T-cell (primary cell): ENCODE results near the gene SNX32. TPM values are rescaled to one million over a fixed set of nuclear protein-coding genes. Genes with fewer than 3 reads are reported as not detected.
A peak's percentile ranks its signal among the peaks of the same experiment; 100 is the strongest.

Experiments
- ATAC-seq, 4 experiments: fragments of 200-7000 bp in 3 of 4; fragments of 150-1000 bp in 1 of 4; cut with Tn5 transposase; replicated peaks in 1 of 4; 1 replicate in 3 of 4; 2 replicates in 1 of 4; pipeline ENCODE4 v1.10.0; 2021; ENCODE audit warnings: moderate library complexity in 3 of 4, mild to moderate bottlenecking in 2 of 4, moderate number of reproducible peaks in 1 of 4
- CTCF ChIA-PET, 2 donors: fragments of 300-600 bp; sonication (Branson Sonifier 250); formaldehyde crosslinking; loops; one replicate each; lab custom pipeline; 2022; ENCODE audit warnings: antibody characterized with exemption in 2 of 2; lab: Charles Lee
- POLR2A ChIA-PET, 2 donors: fragments of 300-600 bp; sonication (Branson Sonifier 250); formaldehyde crosslinking; loops; one replicate each; lab custom pipeline; 2022; ENCODE audit warnings: antibody characterized with exemption in 2 of 2; lab: Charles Lee
- DNase-seq, 35 experiments: peaks; one replicate each; pipeline versions ENCODE4 v3.0.0 to v3.0.0-alpha.2; 2013 to 2023
- H3K27ac ChIP-seq: one replicate; pipeline ENCODE4 v1.5.1; 2013; ENCODE audit warnings: low read length
- H3K27me3 ChIP-seq, 2 experiments: replicated peaks in 1 of 2; 1 replicate in 1 of 2; 2 replicates in 1 of 2; pipeline versions ENCODE4 v1.6.1 to v1.7.0; 2013; ENCODE audit warnings: low read length in 1 of 2, mixed read lengths in 1 of 2; ENCODE audit not compliant: control insufficient read depth in 2 of 2, insufficient read depth in 2 of 2; ENCODE audit errors: extremely low read depth in 1 of 2
- H3K36me3 ChIP-seq, 2 donors: 1 replicate in 1 of 2; 2 replicates in 1 of 2; pipeline versions ENCODE4 v1.6.1 to v1.7.0; 2013; ENCODE audit warnings: low read length in 1 of 2; ENCODE audit not compliant: control insufficient read depth in 2 of 2, insufficient read depth in 1 of 2; ENCODE audit errors: extremely low read depth in 1 of 2
- H3K4me1 ChIP-seq, 2 experiments: 1 replicate in 1 of 2; 2 replicates in 1 of 2; pipeline versions ENCODE4 v1.6.1 to v1.7.0; 2013; ENCODE audit warnings: low read length in 2 of 2, mixed read lengths in 1 of 2; ENCODE audit not compliant: insufficient read depth in 2 of 2, control insufficient read depth in 1 of 2; ENCODE audit errors: extremely low read depth in 1 of 2
- H3K4me3 ChIP-seq, 2 donors: 1 replicate in 1 of 2; 2 replicates in 1 of 2; pipeline versions ENCODE4 v1.5.1 to v1.7.0; 2013; ENCODE audit warnings: mild to moderate bottlenecking in 2 of 2, low read length in 1 of 2, moderate library complexity in 1 of 2; ENCODE audit not compliant: control insufficient read depth in 1 of 2; ENCODE audit errors: extremely low read depth in 1 of 2
- H3K9me3 ChIP-seq: 2 replicates; pipeline ENCODE4 v1.7.0; 2013
- H3K27ac Mint-ChIP-seq, 2 donors: one replicate each; pipeline ENCODE4 v1.8.0; 2020 to 2021; ENCODE audit warnings: mild to moderate bottlenecking in 2 of 2, mixed read lengths in 2 of 2
- H3K27me3 Mint-ChIP-seq, 2 donors: one replicate each; pipeline ENCODE4 v1.8.0; 2021 to 2022; ENCODE audit warnings: mixed read lengths in 2 of 2
- H3K36me3 Mint-ChIP-seq: one replicate; pipeline ENCODE4 v1.8.0; 2021; ENCODE audit warnings: mixed read lengths
- H3K4me1 Mint-ChIP-seq, 3 donors: one replicate each; pipeline ENCODE4 v1.8.0; 2020 to 2022; ENCODE audit warnings: mixed read lengths in 3 of 3, mild to moderate bottlenecking in 1 of 3
- H3K4me3 Mint-ChIP-seq, 3 donors: one replicate each; pipeline ENCODE4 v1.8.0; 2020 to 2022; ENCODE audit warnings: mild to moderate bottlenecking in 3 of 3, mixed read lengths in 3 of 3, moderate library complexity in 3 of 3
- H3K9me3 Mint-ChIP-seq, 3 donors: one replicate each; pipeline ENCODE4 v1.8.0; 2020 to 2022; ENCODE audit warnings: mixed read lengths in 3 of 3
- WGBS: methylation state at CpG from one replicate; pipeline ENCODE4 v1.1.5; 2013; ENCODE audit warnings: missing lambda C conversion rate; ENCODE audit not compliant: insufficient coverage; 5-methylcytosine and 5-hydroxymethylcytosine counted together
- total RNA-seq, 35 experiments: library from RNA in 6 of 35; stranded (reverse) in 6 of 35; fragments of 120-200 nt in 1 of 35; gene quantifications; one replicate each; pipeline versions ENCODE4 v1.2.1 to v1.2.4 and lab custom pipeline; 2013 to 2026

Gene SNX32
- total RNA-seq, 5 donors from 2014 or later (not counting 1 experiment from before 2014, with no cell fraction given) = 0.26 to 1.4 (median 1.2) TPM

DNA sequence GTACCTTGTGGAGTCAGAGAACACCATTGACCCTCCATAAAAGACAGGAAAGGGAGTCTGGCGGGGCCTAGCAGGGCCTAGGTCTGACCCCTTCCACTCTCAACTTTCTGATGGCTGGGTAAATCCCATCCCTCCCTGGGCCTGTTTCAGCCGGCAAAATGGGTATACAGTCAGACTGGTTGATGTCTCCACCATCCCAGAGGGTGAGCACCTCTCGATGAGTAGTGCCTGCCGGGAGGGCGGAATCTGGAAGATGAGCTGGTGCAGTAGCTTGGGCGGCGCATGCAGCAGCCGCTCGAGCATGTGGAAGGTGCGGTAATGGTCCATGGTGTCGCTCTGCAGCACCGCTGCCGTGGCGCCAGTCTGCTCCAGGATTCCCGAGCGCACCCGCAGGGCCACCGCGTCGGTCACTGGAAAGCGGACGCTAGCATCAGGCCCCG lies 54.0 kb downstream of the SNX32 start:
- H3K27me3 ChIP-seq = no peaks in the 10 kb centered on the region
- WGBS = 7% methylated on average over 19 of the region's 23 CpGs
- peak overlapping the region; percentile 78 to 92 for H3K4me3 ChIP-seq
- H3K4me1 ChIP-seq = peaks cover 23 to 63% of the 10 kb centered on the region in 2 experiments
- H3K4me3 Mint-ChIP-seq = peak overlapping the region; percentile 85 to 94 (median 92)
- ChIA-PET CTCF (interaction anchor here (0.6 to 9.7 kb wide), 26 partner anchors 11 to 273 kb away, joined by 3 to 167 read pairs (median 4); partner anchors contain the start of genes BANF1 (in 1 of the 2), CFL1 (in 1 of the 2), EIF1AD (in 1 of the 2) and FOSL1 (in 1 of the 2)), POLR2A (interaction anchor here (0.6 to 0.7 kb wide), 10 partner anchors 9 to 1662 kb away, joined by 3 to 6 read pairs (median 4); partner anchors contain the start of genes MUS81 (in 1 of the 2), NUDT22 (in 1 of the 2), SCYL1 (in 1 of the 2) and TRPT1 (in 1 of the 2))
- H3K4me1 Mint-ChIP-seq = peaks cover 62 to 70% (median 64%) of the 10 kb centered on the region in 3 donors
- no peaks in the 10 kb centered on the region for H3K9me3 Mint-ChIP-seq
- ATAC-seq (no peak), DNase-seq (no peak)
- H3K36me3 Mint-ChIP-seq = peaks cover 4% of the 10 kb centered on the region
- H3K27me3 Mint-ChIP-seq = no peaks in the 10 kb centered on the region
- H3K27ac Mint-ChIP-seq = peak overlapping the region; percentile 93 to 99
- peaks cover 12 to 36% of the 10 kb centered on the region in 2 donors for H3K36me3 ChIP-seq
- no peaks in the 10 kb centered on the region for H3K9me3 ChIP-seq
- H3K27ac ChIP-seq = peak overlapping the region; percentile 91

- ATAC-seq (peak; percentile 66 to 68 (median 67)), DNase-seq (peak; percentile 89 to 96 (median 94))
- no peaks in the 10 kb centered on the region for H3K9me3 ChIP-seq
- peaks cover 11 to 31% of the 10 kb centered on the region in 2 donors for H3K36me3 ChIP-seq
- ChIA-PET CTCF (interaction anchor here (0.6 to 9.7 kb wide), 29 partner anchors 11 to 973 kb away, joined by 3 to 167 read pairs (median 4); partner anchors contain the start of genes BANF1 (in 1 of the 2), CFL1 (in 1 of the 2), EIF1AD (in 1 of the 2) and FOSL1 (in 1 of the 2)), POLR2A (interaction anchor here (0.6 to 3.7 kb wide), 10 partner anchors 13 to 1662 kb away, joined by 3 to 20 read pairs (median 4); partner anchors contain the start of genes MUS81 (in 2 of the 2), NUDT22 (in 1 of the 2), SCYL1 (in 1 of the 2) and TRPT1 (in 1 of the 2))
- H3K4me1 ChIP-seq = peaks cover 23 to 65% of the 10 kb centered on the region in 2 experiments
- peaks cover 4% of the 10 kb centered on the region for H3K36me3 Mint-ChIP-seq
- no peaks in the 10 kb centered on the region for H3K9me3 Mint-ChIP-seq
- H3K27ac ChIP-seq = peak within 1 kb of the TSS; percentile 91
- H3K27me3 Mint-ChIP-seq = no peaks in the 10 kb centered on the region
- H3K4me3 ChIP-seq = peak within 1 kb of the TSS; percentile 78 to 92
- under 1% methylated on average over 37 of the region's 57 CpGs for WGBS
- peaks cover 67 to 75% (median 70%) of the 10 kb centered on the region in 3 donors for H3K4me1 Mint-ChIP-seq
- peak within 1 kb of the TSS; percentile 85 to 94 (median 92) for H3K4me3 Mint-ChIP-seq
- H3K27me3 ChIP-seq = no peaks in the 10 kb centered on the region
- H3K27ac Mint-ChIP-seq = peak within 1 kb of the TSS; percentile 93 to 99
Observed at GRCh38 chr11:65888163-65888814, 54.5 kb downstream of the SNX32 start, which contains the start of gene FIBP. FIBP (minus strand) TSS chr11:65888471; CDS start chr11:65888418, 53 bp downstream.

DNA sequence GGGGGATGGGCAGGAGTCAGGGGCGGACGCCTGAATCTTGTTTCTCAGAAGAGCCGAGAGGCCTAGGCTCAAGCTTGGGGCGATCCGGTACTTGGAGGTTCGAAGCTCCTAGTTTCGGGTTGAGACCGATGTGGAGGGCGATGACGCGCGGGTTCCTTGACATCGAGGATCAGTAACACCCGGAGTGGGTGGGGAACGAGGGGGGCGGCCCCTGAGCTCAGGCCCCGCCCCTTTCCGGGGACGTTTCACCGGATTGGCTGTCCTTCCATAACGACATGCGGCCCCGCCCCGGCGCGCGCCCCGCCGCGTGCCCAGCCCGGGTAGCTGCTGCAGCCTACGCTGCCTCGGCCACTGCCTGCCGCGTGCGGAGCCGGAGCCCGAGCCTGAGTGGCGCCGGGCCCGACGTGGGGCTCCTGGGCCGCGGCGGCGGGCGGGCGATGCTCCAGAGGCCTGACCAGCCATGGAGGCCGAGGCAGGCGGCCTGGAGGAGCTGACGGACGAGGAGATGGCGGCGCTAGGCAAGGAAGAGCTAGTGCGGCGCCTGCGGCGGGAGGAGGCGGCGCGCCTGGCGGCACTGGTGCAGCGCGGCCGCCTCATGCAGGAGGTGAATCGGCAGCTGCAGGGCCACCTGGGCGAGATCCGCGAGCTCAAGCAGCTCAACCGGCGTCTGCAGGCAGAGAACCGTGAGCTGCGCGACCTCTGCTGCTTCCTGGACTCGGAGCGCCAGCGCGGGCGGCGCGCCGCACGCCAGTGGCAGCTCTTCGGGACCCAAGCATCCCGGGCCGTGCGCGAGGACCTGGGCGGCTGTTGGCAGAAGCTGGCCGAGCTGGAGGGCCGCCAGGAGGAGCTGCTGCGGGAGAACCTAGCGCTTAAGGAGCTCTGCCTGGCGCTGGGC lies 56.8 kb downstream of the SNX32 start, which contains the start of gene CCDC85B:
Gene CCDC85B (plus strand): TSS at position 350 of the 895 bp plus-strand sequence. CDS start 111 bp downstream, at position 461.
- DNase-seq (peak; percentile 92 to 99 (median 97)), ATAC-seq (peak; percentile 74 to 80 (median 74))
- no peaks in the 10 kb centered on the region for H3K27me3 ChIP-seq
- H3K4me3 Mint-ChIP-seq = peak within 1 kb of the TSS; percentile 85 to 94 (median 92)
- ChIA-PET POLR2A (interaction anchor here (0.5 to 3.7 kb wide), 16 partner anchors 8 to 276 kb away, joined by 3 to 20 read pairs (median 4); partner anchors contain the start of genes BANF1 (in 1 of the 2), EIF1AD (in 1 of the 2), FOSL1 (in 1 of the 2) and MUS81 (in 1 of the 2)), CTCF (interaction anchor here (0.5 to 9.7 kb wide), 16 partner anchors 7 to 275 kb away, joined by 3 to 167 read pairs (median 4); partner anchors contain the start of genes BANF1 (in 1 of the 2), C11orf68 (in 1 of the 2), CFL1 (in 1 of the 2) and FOSL1 (in 1 of the 2))
- no peaks in the 10 kb centered on the region for H3K9me3 Mint-ChIP-seq
- H3K4me1 Mint-ChIP-seq = peaks cover 66 to 72% (median 69%) of the 10 kb centered on the region in 3 donors
- H3K9me3 ChIP-seq = no peaks in the 10 kb centered on the region
- peaks cover 3 to 9% of the 10 kb centered on the region in 2 donors for H3K36me3 ChIP-seq
- peak within 1 kb of the TSS; percentile 77 to 83 for H3K4me3 ChIP-seq
- H3K4me1 ChIP-seq = peaks cover 30 to 67% of the 10 kb centered on the region in 2 experiments
- H3K27me3 Mint-ChIP-seq = no peaks in the 10 kb centered on the region
- no peaks in the 10 kb centered on the region for H3K36me3 Mint-ChIP-seq
- H3K27ac ChIP-seq = peak within 1 kb of the TSS; percentile 91
- peak within 1 kb of the TSS; percentile 93 to 99 for H3K27ac Mint-ChIP-seq
- under 1% methylated on average over 94 of the region's 94 CpGs for whole genome bisulfite sequencing

GRCh38 chr11:65891219-65892136 lies 57.7 kb downstream of the SNX32 start:
- peaks cover 30 to 67% of the 10 kb centered on the region in 2 experiments for H3K4me1 ChIP-seq
- Mint-ChIP-seq H3K27ac (peak overlapping the region; percentile 92 to 93), H3K27me3 (no peaks in the 10 kb centered on the region), H3K36me3 (no peaks in the 10 kb centered on the region), H3K4me3 (peak overlapping the region; percentile 79 to 94 (median 92)), H3K4me1 (peaks cover 64 to 72% (median 70%) of the 10 kb centered on the region in 3 donors), H3K9me3 (no peaks in the 10 kb centered on the region)
- no peaks in the 10 kb centered on the region for H3K27me3 ChIP-seq
- ChIA-PET POLR2A (interaction anchor here (0.7 to 3.7 kb wide), 4 partner anchors 9 to 32 kb away, joined by 4 to 20 read pairs (median 10); partner anchors contain the start of genes FOSL1 (in 1 of the 2) and MUS81 (in 1 of the 2)), CTCF (interaction anchor here in 1 of 2 donors (0.8 to 9.7 kb wide), 13 partner anchors 7 to 276 kb away, joined by 3 to 167 read pairs (median 4); partner anchors contain the start of genes BANF1, CFL1, FOSL1 and KAT5)
- no peaks in the 10 kb centered on the region for H3K9me3 ChIP-seq
- DNase-seq (peak in 3 of 35 experiments; percentile 9 to 50 (median 23)), ATAC-seq (no peak)
- peak overlapping the region; percentile 77 to 83 for H3K4me3 ChIP-seq
- WGBS = under 1% methylated on average over 47 of the region's 57 CpGs
- H3K27ac ChIP-seq = peak overlapping the region; percentile 83
- peaks cover 0 to 1% of the 10 kb centered on the region in 2 donors for H3K36me3 ChIP-seq
